ENCODE results near the gene EYS.

The EYS gene

DNA sequence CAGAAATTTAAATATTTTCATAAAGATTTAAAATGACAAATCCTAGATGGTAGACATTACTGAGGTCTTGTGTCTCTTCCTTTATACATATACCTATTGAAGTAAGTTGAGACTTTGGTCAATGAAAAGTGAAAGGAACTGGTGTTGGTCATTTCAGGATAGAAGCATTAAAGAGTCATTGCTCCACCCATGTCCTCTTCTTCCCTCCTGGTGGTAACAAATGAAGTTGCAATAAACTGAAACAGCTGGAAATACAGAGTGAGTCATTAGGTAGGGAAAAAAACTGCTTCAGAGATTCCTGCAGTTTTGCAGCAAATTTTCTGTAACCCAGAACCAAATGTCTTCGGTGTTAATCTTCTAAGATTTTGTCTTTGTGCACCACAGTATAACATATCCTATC is 448.0 kb downstream of the EYS start:
- no peaks in the 10 kb centered on the region for H3K4me1 Mint-ChIP-seq
- peaks cover 4 to 14% of the 10 kb centered on the region in 2 donors for H3K9me3 Mint-ChIP-seq
- H3K4me3 Mint-ChIP-seq: no peak overlapping the region
- H3K27me3 Mint-ChIP-seq: no peaks in the 10 kb centered on the region
- no peak for DNase-seq
- ATAC-seq: no peak
- no peak overlapping the region for H3K27ac Mint-ChIP-seq

- ATAC-seq: no peak
These were observed 454.0 kb downstream of the EYS start for GRCh38 chr6:65253041-65253440.

DNA sequence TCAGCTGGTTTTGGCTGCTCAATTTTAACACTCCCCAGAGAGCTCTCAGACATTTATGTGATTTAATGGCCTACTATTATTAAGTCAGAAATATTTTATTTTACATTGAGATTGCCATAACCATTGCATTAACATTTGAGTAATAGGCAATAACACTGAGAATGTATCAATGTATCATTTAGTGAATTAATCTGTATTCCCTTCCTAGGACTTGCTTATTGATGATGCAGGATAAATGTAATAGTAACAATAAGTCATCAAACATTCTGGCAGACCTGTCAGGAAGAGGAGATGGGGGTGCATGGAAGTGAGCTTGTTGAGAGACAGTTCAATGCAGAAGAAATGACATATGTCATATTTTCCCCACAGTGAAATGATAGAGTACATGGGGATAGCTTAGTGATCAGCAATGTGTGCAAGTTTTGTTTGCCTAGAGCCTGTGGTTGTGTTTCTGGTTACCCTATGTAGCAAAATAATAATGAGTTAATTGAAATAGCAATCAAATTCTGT is 458.9 kb downstream of the EYS start:
- H3K27ac Mint-ChIP-seq: no peak overlapping the region
- H3K9me3 Mint-ChIP-seq: no peaks in the 10 kb centered on the region

More at GRCh38 chr6:65253041-65253440, 454.0 kb downstream of the EYS start:
- no peak for DNase-seq
- peaks cover 4 to 9% of the 10 kb centered on the region in 2 donors for H3K9me3 Mint-ChIP-seq
- H3K27me3 Mint-ChIP-seq: no peaks in the 10 kb centered on the region
- H3K4me1 Mint-ChIP-seq: no peaks in the 10 kb centered on the region
- H3K27ac Mint-ChIP-seq: no peak overlapping the region
- no peak overlapping the region for H3K4me3 Mint-ChIP-seq

GRCh38 chr6:65231616-65232015 is 475.4 kb downstream of the EYS start:
- DNase-seq (no peak), ATAC-seq (no peak)
- Mint-ChIP-seq H3K27ac (no peak overlapping the region), H3K4me3 (no peak overlapping the region), H3K4me1 (no peaks in the 10 kb centered on the region), H3K9me3 (peaks cover 22 to 33% of the 10 kb centered on the region in 2 donors), H3K27me3 (no peaks in the 10 kb centered on the region)

More for the DNA sequence above, 458.9 kb downstream of the EYS start:
- H3K27me3 Mint-ChIP-seq: no peaks in the 10 kb centered on the region
- H3K4me1 Mint-ChIP-seq: no peaks in the 10 kb centered on the region
- ATAC-seq (no peak), DNase-seq (no peak)
- H3K4me3 Mint-ChIP-seq: no peak overlapping the region

GRCh38 chr6:65229825-65230224 is 477.2 kb downstream of the EYS start:
- H3K4me1 Mint-ChIP-seq: no peaks in the 10 kb centered on the region
- no peak overlapping the region for H3K27ac Mint-ChIP-seq
- DNase-seq (no peak), ATAC-seq (no peak)
- H3K4me3 Mint-ChIP-seq: no peak overlapping the region
- H3K27me3 Mint-ChIP-seq: no peaks in the 10 kb centered on the region
- peaks cover 20 to 33% of the 10 kb centered on the region in 2 donors for H3K9me3 Mint-ChIP-seq

DNA sequence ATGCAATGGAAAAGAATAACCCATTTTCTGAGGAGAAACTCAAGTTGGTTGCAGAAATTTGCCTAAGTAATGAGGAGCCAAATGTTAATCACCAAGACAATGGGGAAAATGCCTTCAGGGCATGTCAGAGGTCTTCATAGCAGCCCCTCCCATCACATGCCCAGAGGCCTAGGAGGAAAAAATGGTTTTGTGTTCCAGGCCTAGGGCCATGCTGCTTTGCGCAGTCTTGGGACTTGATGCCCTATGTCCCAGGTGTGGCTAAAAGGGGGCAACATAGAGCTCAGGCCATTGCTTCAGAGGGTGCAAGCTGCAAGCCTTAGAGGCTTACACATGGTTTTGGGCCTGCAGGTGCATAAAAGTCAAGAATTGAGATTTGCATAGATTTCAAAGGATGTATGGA is 485.9 kb downstream of the EYS start:
- Mint-ChIP-seq H3K4me3 (no peak overlapping the region), H3K27ac (no peak overlapping the region), H3K4me1 (no peaks in the 10 kb centered on the region), H3K9me3 (peaks cover 18 to 40% of the 10 kb centered on the region in 2 donors), H3K27me3 (no peaks in the 10 kb centered on the region)
- DNase-seq (no peak), ATAC-seq (no peak)

DNA sequence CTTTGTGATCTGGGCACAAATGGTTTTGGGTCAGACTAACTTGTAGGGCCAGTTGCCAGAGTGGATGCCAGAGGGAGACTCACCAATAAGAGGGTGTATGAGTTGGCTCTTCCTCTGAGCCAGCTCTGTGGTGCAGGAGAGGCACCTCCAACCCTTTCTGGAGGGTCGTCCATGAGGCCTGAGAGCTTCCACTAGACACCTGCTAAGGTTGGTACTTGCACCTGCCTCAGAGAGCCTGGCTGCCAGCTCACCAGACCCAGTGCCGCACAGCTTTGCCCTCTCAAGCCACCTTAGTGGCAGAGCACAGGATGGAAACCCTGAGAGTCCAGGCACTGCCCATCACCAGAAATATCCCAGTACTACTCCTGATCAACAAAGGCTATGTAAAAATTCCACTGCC is 504.3 kb downstream of the EYS start:
- Mint-ChIP-seq H3K27ac (no peak overlapping the region), H3K4me3 (no peak overlapping the region), H3K9me3 (peaks cover 19 to 40% of the 10 kb centered on the region in 2 donors), H3K27me3 (no peaks in the 10 kb centered on the region), H3K4me1 (no peaks in the 10 kb centered on the region)
- ATAC-seq (no peak), DNase-seq (no peak)

GRCh38 chr6:65199683-65200082 is 507.3 kb downstream of the EYS start:
- ATAC-seq (no peak), DNase-seq (no peak)
- Mint-ChIP-seq H3K27ac (no peak overlapping the region), H3K27me3 (no peaks in the 10 kb centered on the region), H3K4me3 (no peak overlapping the region), H3K9me3 (peaks cover 28 to 36% of the 10 kb centered on the region in 2 donors), H3K4me1 (no peaks in the 10 kb centered on the region)

DNA sequence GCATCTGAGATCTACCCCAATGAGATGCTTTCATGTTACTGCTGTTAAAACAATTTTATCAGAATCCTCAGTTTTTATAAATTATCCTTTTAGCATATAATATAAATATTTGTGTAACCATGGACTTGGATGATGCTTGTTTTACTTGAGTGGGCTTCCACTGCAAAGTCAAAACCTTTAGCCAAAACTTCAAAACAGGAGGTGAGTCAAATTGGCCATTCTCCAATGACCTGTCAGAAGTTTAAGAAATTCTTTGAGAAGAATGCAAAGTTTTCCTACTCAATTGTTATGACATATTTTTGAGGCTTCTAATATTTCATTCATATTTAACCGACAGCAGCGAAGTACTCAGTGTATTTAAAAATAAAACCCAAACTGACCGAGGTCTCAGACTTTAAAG is 507.9 kb downstream of the EYS start:
- Mint-ChIP-seq H3K27ac (no peak overlapping the region), H3K9me3 (peaks cover 24 to 36% of the 10 kb centered on the region in 2 donors), H3K27me3 (no peaks in the 10 kb centered on the region), H3K4me3 (no peak overlapping the region), H3K4me1 (no peaks in the 10 kb centered on the region)
- DNase-seq (no peak), ATAC-seq (no peak)

- no peaks in the 10 kb centered on the region for H3K27me3 Mint-ChIP-seq
- no peaks in the 10 kb centered on the region for H3K4me1 Mint-ChIP-seq
- peaks cover 0 to 4% of the 10 kb centered on the region in 2 donors for H3K9me3 Mint-ChIP-seq
- ATAC-seq: no peak
- DNase-seq: no peak
- no peak overlapping the region for H3K27ac Mint-ChIP-seq
- H3K4me3 Mint-ChIP-seq: no peak overlapping the region
These were observed 515.6 kb downstream of the EYS start for GRCh38 chr6:65191471-65191870.

DNA sequence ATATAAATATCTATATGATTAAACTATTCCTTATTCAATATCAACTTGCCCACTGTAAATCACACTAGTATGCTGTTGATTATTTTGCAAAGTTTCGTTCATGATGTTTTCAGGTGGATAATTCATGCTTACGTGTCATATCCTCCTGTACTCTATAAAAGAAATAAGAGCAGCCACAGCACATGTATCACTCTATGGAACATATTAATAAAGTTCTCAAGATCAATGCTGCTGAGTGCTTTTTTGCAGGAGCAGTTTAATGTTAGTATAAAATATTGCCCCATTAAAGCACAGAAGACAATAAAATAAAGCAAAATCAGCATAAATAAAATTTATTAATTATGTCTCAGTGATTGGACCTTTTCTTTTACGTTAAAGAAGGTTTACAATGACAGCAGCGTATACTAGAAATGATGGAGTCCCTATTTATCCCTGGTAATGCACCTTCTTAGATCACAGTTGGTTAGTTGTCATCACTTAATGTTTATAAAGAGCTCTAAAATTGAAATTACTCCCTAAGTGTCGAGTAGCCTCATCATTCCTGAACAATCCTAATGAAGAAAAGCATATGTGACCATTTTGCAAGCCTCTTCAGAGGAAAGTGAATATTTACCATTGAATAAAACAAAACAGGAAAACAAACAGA is 517.7 kb downstream of the EYS start:
- Mint-ChIP-seq H3K4me3 (no peak overlapping the region), H3K9me3 (no peaks in the 10 kb centered on the region), H3K4me1 (no peaks in the 10 kb centered on the region), H3K27ac (no peak overlapping the region), H3K27me3 (no peaks in the 10 kb centered on the region)
- ATAC-seq (no peak), DNase-seq (no peak)

DNA sequence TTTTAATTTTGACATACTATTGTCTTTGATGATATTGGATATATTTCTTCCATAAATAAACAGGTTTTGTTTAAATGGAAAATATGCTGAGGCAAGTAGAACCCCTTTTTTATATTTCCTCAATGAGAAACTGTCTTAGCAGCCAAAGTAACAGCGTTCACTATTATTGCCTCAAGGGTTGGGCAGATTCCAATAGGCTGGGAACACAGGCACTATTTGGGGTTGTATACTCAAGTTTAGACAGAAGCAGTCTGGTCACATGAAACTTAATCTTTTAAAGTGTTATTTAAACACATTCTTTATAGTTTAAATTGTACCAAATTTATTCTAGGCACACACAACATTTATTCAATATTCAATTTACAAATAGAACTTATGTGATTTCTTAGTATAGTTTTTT is 520.2 kb downstream of the EYS start:
- Mint-ChIP-seq H3K27ac (no peak overlapping the region), H3K9me3 (no peaks in the 10 kb centered on the region), H3K27me3 (no peaks in the 10 kb centered on the region), H3K4me1 (no peaks in the 10 kb centered on the region), H3K4me3 (no peak overlapping the region)
- DNase-seq (no peak), ATAC-seq (no peak)

- Mint-ChIP-seq H3K4me3 (no peak overlapping the region), H3K27me3 (no peaks in the 10 kb centered on the region), H3K9me3 (peaks cover 5 to 14% of the 10 kb centered on the region in 2 donors), H3K27ac (no peak overlapping the region), H3K4me1 (no peaks in the 10 kb centered on the region)
- DNase-seq (no peak), ATAC-seq (no peak)
These were observed 524.3 kb downstream of the EYS start for GRCh38 chr6:65182681-65183080.

GRCh38 chr6:65170273-65170672 is 536.8 kb downstream of the EYS start:
- peaks cover 5 to 7% of the 10 kb centered on the region in 2 donors for H3K9me3 Mint-ChIP-seq
- no peak overlapping the region for H3K4me3 Mint-ChIP-seq
- no peak for DNase-seq
- ATAC-seq: no peak
- no peaks in the 10 kb centered on the region for H3K4me1 Mint-ChIP-seq
- no peaks in the 10 kb centered on the region for H3K27me3 Mint-ChIP-seq
- no peak overlapping the region for H3K27ac Mint-ChIP-seq

DNA sequence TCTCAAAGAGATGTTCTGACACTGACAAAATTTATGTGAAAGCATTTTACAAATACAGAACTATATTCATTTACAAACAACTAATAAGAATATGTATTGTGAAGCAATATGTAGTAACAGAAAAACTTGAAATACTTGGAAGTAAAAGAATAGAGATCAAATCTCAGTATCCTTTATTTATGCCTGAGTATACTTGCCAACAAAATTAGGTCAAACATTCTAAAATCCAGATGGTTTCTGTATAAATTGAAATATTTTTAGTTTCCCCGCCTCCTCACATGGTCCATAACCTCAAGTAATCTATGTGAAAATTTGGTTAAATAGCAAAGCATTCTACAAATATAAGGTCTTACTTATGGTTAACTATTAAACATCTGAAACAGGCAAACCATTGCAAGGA is 545.4 kb downstream of the EYS start:
- Mint-ChIP-seq H3K27ac (no peak overlapping the region), H3K4me3 (no peak overlapping the region), H3K4me1 (no peaks in the 10 kb centered on the region), H3K27me3 (no peaks in the 10 kb centered on the region), H3K9me3 (peaks cover 10 to 13% of the 10 kb centered on the region in 2 donors)
- ATAC-seq (no peak), DNase-seq (no peak)

DNA sequence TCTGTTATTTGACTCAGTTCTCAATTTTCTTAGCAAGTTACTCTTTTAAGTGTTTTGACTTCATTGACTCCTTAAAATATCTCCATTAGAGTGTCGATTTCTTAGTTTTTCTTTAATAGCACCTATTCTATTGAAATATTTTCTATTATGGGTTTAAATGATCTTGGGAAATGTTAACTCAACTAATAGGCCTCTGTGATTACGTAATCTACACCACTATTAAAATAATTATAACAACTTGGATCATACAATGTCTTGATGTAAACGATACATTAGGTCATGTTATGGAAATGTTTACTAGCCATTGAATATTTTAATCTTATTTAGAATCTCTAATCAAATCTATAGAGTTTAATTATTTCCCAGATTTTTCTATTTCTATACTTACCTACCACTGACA is 550.0 kb downstream of the EYS start:
- peaks cover 10 to 14% of the 10 kb centered on the region in 2 donors for H3K9me3 Mint-ChIP-seq

GRCh38 chr6:65155083-65155482 is 551.9 kb downstream of the EYS start:
- Mint-ChIP-seq H3K4me3 (no peak overlapping the region), H3K4me1 (no peaks in the 10 kb centered on the region), H3K9me3 (peaks cover 7 to 10% of the 10 kb centered on the region in 2 donors), H3K27ac (no peak overlapping the region), H3K27me3 (no peaks in the 10 kb centered on the region)
- no peak for ATAC-seq
- DNase-seq: no peak

More for the DNA sequence above, 550.0 kb downstream of the EYS start:
- Mint-ChIP-seq H3K4me1 (no peaks in the 10 kb centered on the region), H3K27me3 (no peaks in the 10 kb centered on the region), H3K4me3 (no peak overlapping the region), H3K27ac (no peak overlapping the region)
- ATAC-seq (no peak), DNase-seq (no peak)
